T-helper 22 cell (primary cell): ENCODE data around the gene FIBCD1.
"Not testable (repeated sequence)": the region's sequence is repeated elsewhere in the genome, so short reads cannot be mapped to it uniquely, and the experiment has no call there.

Source experiments
- DNase-seq: peaks from one replicate; pipeline ENCODE4 v3.0.0-alpha.2; 2020; ENCODE audit warnings: low read depth

Gene FIBCD1

DNA sequence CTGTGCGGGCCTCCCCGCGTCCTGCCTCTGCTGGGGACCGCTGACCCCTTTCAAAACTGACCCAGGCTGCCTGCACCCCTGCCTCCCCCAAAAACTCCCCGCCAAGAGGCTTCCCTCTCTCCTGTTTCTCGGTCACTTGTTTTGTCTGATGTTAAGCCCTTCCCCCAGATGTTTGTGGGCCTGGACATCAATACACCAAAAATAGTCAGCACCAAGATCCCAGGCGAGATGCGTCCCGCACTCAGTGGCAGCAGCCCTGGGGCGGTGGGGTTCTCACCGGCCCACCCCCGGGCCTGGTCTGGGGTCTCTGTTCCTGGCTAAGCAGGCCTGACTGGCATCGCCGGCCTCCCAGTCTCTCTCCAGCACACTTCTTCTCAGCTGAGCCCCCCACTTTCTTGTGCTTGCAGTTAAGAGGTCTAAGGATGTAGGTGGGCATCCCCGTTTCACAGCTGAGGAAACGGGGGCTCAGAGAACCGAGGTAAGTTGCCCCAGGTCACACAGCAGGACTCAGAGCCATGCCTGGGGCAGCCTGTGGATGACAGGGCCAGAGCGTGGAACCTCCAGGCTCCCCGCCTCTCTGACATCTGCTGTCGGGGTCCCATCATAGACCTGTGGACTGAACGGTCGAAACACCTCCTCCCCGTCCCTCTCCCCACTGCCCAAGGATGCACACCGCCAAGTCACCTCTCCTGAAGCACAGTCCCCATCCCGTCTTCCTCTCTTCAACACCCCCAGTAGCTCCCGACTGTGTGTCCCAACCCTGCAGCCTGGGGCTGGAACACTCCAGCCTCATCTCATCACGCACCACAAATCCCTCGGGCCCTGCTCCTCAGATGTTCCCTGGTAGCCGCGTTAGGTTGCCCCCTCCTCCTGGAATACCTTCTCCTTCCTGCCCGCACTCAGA lies 16.8 kb downstream of the FIBCD1 start:
- DNase-seq: no peak

DNA sequence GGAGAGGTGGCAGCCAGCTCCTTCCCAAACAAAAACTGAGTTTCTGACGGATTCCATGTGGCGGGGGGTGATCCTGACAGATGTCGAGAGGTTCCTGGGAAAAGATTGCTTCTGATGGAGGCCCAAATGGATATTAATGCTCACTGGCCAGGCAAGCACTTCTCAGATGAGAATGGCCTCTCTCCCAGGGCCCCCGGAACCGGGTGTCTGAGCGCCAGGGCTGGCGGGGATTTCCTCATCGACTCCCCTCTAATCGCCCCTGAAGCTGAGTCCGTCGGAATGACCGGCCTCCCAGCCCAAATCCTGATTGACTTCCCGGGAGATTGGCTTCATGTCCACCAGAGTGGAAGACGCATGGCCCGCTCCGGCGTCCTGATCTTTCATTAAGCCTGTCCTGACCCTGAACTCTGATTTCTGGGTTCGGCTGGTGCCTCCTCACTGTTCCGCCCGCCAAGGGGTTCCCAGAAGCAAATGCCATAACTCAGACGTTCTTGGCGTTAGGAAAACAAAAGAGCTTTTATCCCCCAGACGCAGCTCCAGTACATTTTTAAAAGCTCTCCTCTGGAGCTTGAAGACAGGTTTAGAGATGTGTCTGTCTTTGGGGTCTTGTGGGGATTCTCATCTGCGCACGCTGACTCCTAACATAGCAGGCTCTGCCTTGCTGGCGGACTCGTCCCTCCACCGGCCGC lies 17.6 kb downstream of the FIBCD1 start:
- no peak for DNase-seq

DNA sequence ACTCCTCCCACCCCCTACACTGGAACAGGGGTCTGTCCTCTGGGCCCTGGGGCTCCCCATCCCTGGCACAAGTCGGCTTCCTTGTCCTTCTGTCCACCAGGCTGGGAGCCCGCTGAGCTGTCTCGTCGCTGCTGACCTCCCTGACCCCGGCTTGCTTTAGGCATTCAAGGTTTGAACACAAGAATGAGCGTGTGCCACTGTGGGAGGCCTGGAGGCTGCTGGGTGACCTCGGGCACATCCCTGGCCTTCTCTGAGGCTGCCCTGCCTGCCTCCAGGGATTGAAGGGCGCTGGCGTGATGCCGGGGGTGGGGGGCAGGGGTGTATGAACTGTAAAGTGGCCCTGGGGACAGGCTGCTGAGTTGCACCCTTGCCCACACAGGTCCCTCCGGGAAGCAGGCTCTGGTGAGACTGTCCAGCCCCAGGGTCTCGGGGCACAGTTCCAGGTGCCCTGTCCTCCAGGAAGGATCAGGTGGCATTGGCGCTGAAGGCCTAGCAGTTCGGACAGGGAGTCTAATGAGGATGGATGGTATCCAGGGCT lies 18.2 kb downstream of the FIBCD1 start:
- DNase-seq: no peak

DNA sequence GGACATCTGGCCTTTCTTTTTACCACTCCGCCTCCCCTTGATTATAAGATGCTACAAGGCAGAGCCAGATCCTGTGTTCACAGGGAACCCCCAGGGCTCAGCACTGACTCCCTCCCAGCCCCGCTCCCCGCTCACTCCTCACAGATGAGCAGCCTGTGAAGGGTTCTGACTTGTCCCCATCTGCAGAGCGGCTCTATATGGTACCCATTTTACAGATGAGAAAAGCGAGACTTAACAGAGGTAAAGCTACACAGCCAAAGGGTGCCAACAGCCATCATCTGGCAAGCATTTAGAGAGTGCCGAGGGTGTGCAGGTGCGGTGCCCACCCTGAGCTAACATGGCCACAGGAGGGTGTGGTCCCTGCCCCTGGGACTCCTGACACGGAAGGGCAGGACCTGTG lies 18.8 kb downstream of the FIBCD1 start:
- no peak for DNase-seq

DNA sequence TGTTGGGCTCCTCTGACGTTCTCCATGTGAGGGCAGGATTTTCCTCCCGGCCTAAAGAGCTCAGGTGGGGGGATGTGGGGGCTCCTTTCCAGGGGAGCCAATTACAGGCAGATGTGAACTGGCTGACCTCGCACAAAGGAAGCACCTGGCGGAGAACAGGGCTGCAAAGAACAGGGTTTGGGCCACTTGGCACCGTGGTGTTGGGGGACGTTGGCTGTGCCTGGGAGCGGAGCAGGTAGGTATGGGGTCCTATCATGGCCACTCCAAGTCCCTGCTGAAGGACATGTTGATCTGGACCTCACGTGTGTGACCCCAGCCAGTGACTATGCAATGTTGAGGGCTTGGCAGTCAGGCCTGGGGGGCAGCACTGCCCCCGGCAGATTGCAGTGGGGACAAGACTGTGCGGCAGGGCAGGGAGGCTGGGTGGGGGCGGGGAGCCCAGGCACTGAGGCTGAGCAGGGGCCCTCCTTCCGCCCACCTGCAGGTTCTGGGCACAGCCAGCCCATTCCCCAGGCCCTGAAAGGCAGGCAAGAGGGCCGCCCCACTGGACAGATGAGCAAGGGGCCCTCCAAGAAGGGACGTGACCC lies 19.4 kb downstream of the FIBCD1 start:
- DNase-seq: no peak

DNA sequence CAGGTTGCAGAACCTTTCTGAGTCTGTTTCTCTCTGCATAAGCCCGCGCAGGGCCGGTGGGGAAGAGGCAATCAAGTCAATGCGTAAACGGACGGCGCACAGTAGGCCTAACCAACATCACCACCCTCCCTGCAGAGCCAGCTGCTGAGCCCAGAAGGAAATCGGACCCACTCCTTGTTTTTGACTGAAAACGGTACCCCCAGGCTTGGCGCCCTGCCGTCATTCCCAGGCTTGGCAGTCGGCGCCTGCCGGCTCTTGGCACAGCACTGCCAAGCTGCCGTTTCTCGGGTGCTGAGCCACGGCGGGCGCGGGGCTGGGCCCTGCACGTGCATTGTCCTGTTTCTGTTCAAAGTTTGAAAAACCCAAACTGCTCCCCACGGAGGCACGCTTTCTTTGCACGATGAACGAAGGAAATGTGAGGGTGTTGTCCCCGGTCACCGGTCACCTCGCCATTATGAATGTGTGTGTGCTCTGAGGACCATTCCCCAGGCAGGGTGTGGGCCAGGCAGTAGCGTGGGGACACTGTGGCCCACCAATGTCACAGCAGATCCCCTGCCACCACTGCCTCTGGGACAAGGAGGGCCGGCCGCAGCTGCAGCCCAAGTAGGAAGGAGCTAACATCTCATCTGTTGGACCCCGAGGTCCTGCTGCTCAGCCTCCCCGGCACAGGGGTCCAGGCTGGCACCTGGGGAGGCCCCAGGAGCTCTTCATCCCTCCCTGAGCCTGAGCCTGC lies 20.1 kb downstream of the FIBCD1 start:
- no peak for DNase-seq

DNA sequence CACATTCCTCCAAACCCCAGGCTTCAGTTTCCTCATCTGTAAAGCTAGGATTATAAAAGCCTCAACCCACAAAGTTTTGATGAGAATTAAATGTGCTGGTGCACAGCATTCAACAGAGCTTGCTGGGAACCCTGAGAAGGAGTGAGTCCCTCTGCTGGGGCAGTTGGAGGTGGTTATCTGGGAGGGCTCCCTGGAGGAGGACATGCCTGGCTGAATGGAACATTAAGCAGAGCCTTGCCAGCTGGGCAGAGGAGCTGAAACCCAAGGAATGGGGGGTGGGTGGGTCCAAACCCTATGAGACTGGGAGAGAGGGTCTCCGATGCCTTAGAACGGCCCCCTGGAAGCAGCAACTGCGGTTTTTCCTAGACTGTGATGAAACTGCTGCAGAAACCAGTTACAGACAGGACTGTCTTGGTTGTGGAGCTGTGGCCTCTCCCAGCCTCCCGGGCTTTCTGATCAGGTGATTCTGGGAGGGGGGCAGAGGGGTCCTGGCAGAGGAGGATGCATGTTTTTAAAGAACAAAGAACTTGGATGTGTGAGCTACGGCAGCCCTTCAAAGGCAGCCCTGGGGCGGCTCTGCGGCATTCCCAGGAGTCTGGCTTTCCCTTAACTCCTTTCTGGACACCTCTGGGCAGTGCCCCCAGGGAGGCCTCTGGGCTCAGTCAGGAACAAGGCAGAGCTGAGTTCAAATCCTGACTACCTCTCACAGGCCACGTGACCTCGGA lies 20.8 kb downstream of the FIBCD1 start:
- no peak for DNase-seq

DNA sequence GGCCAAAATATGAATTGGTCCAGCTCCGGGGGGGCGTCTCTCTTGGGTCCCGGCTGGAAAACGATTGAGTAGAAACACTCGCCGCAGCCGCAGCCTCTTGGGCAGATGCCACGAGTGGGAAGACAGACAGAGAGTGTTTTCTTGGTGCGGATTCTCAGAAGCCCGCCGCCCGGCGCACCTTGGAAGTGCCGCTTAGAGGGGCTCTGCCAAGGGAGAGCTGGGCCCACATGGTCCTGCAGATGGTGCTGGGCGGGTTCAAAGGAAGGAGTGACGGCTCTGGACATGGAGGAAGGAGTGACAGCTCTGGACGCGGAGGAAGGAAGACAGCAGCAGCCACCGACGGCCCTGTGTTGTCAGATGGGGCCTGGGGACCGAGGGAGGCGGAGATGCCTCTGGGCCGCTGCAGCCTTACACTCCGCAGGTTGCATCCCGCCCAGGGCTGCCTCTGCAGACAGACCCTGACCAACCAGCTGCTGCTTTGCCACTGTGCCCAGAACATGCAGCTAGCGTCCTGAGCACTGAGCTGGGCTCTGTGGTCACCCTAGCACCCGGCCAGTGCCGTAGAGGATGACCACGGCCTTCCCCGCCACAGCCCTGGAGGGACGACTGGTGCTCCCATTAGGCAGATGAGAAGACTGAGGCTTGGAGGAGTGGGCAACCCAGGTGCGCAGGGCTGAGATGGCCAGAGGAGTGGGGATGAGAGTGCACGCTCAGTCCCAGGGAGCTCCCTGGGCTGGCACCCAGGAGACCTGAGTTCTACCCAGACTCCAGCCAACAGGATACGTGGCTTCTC lies 21.7 kb downstream of the FIBCD1 start:
- DNase-seq: no peak

DNA sequence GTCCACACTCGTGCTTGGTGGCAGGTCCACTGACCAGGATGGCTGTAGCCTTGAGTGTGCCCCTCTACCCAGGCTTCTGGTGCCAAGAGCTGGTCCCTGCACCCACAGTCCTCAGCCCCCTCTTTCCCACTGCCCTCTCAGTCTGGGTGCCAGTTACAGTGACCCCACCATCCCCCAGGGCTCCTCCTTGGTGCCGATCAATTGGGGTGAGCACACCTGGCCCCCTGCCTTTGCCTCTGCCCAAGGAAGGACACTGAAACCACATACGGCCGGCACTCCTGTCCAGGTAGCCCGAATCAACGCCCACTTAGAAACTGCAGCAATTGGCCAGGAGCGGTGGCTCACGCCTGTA lies 24.0 kb downstream of the FIBCD1 start:
- DNase-seq: no peak

DNA sequence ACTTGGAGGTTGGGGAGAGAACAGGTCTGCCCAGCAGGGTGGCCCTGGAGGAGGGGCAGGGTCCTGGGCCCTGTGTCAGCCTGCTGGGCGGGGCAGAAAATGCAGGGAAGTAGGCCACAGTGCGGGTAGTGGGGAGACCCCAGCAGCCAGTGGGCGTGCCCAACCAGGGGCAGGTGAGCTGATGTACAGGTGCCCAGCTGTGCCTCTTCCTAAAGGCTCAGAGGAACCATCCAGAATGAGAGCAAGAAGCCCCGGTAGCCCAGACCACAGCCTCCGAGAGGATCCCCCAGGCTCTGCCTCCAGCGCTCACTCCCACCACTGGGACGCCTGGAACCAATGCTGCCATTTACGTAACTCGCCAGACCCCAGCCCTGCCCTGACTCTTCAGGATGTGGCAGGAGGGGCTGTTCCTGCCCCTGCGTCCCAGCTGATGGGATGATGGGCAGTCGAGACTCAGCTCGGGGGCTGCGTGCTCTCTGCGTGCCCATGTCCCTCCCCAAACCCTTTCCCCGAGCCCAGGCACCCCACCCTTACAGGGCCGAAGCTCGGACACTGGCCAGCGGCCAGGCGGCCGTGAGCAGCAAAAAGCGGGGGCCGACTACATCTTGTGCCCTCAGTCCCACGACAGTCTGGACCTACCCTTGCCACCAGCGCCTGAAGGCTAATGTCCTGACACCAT lies 24.5 kb downstream of the FIBCD1 start:
- DNase-seq: no peak

DNA sequence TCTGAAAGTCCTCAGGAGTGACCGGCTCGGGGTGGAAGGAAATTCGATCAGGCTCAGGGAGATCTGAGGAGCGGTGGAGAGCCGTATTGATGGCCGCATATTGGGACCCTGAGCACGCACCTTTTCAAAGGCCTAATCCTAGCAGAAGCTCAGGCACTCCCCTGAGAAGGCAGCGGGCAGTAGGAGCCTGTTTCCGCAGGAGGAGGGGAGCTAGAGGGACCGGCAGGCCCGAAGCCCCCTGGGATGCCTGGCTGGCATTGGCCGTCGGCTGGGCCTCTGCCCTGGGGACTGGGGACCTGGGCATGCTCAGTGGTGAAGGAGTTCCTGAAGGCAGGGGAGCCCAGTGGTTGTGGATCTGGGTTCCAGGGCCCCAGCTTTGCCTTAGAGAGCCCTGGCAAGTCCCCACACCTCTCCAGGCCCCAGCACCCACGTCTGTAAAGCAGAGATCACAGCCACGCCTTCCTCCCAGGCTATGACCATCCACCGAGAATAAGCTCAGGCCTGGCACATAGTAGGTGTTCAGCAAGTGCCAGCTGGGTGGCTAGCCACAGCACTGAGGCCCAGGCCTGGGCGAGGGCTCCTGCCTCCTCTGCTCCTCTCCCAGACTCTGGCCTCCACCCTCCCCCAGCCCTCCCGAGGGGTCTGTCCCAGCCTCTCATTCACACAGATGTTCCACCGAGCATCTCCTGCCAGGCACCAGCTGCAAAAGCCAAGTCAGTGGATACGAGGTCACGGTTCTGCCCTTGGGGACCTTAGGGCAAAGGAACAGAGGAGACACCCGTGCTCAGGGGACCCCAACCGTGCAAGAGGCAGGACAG lies 25.2 kb downstream of the FIBCD1 start:
- no peak for DNase-seq

DNA sequence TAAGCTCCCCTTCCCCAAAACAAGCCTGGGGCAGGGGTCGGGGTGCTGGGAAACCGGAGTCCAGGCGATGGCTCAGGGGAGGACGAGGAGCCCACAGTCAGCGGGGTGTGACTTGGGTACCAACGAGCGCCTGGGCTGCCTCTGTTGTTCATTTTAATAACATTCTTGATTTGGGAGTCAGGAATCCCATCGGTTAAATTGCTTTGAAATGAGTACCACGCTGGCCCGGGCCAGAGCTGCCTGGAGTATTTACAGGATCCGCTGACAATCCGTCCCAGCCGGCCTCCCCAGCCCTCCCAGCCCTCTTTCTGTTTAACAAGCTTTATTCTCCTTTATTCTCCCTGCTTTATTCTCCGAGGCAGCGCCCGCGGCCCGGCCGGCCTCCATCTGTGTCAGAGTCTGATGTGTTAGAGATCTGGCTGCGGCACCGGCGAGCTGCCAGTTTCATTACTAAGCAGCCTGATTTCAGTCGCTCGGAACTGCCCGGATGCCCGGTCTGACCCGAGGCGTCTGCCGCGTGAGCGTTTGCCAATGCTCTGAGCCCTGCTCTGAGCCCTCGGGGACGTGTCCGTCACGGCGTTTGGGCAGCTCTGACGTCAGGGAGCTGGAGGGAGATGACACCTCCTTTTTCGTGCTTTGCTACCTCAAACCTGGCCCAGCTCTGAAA lies 26.0 kb downstream of the FIBCD1 start:
- DNase-seq: no peak

DNA sequence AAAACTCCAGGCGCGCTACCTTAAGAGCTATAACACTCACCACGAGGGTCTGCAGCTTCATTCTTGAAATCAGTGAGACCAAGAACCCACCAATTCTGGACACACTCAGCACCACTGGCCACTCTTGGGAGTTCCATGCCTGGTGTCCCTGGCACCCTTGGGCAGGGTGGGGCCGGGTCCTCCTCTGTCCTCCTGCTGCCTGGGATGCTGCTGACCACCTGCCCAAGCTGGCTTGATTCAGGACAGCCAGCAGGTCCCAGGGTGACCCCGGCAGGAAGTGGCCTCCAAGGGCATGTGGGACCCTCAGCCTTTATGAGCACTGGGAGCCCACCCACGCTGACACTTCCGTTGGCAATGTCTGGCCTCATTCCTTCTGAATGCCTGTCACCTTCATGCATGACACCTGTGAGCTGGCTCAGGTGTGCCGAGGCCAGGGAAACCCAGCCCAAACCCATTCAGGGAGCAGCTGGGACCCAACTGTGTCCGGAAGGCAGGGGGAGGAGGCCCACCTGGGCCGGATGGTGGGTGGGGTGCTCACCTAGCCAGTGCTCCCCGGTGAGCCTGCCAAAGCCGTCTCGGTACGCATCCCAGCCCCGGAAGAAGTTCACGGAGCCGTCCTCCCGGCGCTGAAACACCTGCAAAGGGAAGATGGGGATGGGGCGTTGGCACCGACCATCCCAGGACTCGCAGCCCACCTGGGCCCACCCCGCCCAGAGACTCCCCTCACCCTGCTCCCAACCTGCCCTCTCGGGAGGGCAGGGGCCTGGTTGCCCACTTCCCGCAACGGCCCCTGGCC lies 27.6 kb downstream of the FIBCD1 start:
- DNase-seq: no peak

DNA sequence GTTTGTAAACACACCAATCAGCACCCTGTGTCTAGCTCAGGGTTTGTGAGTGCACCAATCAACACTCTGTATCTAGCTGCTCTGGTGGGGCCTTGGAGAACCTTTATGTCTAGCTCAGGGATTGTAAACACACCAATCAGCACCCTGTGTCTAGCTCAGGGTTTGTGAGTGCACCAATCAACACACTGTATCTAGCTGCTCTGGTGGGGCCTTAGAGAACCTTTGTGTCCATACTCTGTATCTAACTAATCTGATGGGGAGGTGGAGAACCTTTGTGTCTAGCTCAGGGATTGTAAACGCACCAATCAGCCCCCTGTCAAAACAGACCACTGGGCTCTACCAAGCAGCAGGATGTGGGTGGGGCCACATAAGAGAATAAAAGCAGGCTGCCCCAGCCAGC lies 28.4 kb downstream of the FIBCD1 start:
- not testable (repeated sequence) for DNase-seq

DNA sequence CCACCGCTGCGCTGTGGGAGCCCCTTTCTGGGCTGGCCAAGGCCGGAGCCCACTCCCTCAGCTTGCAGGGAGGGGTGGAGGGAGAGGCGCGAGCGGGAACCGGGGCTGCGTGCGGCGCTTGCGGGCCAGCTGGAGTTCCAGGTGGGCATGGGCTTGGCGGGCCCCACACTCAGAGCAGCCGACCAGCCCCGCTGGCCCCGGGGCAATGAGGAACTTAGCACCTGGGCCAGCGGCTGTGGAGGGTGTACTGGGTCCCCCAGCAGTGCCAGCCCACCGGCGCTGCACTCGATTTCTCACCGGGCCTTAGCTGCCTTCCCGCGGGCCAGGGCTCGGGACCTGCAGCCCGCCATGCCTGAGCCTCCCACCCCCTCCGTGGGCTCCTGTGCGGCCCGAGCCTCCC lies 29.0 kb downstream of the FIBCD1 start:
- not testable (repeated sequence) for DNase-seq

DNA sequence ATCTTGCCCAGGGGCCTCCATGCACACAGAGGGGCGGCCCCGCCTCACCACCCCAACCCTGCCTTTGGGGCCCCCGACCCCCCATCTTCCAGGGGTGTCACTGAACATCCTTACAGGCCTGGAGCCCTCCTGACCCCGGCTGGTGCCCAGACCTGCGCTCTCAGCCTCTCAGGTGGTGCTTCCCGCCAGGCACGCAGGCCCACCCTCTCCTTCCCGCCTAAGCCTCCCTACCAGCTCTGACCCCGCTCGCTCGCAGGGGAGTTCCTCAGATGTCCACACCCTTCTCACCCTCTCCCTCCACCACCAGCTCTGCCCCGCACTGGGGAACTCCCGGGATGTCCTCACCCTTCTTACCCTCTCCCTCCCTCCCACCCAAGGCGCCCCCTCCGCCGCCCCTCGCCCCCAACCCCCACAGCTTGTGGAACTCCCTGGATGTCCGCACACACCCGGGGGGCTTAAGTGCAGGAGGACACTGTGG lies 30.1 kb downstream of the FIBCD1 start:
- DNase-seq: no peak

DNA sequence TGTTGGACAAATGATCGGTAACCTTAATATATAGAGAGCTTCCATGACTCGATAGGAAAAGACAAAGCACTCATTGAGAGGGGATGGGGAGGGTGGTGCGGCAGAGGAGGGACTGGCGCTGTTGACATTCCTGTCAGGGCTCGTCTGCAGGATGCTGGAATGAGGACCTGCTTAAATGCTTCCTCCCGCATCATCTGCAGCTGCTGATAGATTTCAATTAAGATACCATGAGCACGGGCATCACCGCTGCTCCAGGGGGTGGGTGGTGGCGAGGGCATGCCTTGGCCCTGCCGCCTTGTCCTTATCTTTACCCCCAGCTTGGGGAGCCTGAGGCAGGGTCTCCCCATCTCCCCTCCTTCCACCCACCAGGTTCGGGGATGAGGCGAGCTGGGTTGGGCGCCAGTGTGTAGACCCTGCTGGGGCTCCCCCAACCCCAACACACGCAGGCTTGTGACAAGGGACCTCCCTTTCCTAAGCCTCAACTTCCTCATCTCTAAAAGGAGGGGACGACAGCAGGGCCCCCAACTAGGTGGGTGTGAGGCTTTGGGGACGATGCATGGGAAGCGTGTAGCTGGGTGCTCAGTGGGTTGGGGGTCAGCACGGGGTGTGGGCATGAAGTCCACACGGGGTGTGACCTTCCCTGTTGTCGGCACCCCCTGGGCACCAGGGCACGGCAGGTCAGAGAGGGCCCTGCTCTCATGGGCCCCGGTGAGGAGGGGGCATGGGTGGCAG lies 30.7 kb downstream of the FIBCD1 start:
- DNase-seq: no peak
